Stimulated activated CD8-positive, alpha-beta memory T cell treated with anti-CD3 and anti-CD28 coated beads, Interleukin-15, amount 100 ng/mL, for 48 hours (primary cell): Measurements from ENCODE around the gene ZNF408.
"Not testable (repeated sequence)": the region's sequence is repeated elsewhere in the genome, so short reads cannot be mapped to it uniquely, and the experiment has no call there.

Source experiments
- DNase-seq, 2 donors: peaks; one replicate each; pipeline ENCODE4 v3.0.0-alpha.2; 2020; ENCODE audit warnings: low read depth in 2 of 2

The ZNF408 gene

DNA sequence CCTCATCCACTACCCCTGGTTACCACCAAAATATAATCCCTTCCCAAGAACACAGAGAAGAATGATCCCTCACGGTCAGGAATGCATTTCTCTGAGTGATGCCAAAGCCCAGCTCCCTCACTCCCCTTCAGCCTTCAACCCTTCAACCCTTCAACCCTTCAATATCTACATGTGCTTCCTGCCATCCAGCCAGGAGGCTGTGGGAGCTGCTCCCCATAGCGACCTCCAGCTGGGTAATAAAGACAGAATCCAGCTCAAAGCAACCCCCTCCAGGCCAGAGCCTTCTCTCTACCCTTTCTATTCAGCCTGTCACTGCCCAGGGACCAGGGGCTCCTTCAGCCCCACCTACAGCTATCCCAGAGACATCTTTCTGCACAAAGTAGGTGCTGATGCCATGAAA is 3.1 kb upstream of the ZNF408 start:
- DNase-seq: no peak

DNA sequence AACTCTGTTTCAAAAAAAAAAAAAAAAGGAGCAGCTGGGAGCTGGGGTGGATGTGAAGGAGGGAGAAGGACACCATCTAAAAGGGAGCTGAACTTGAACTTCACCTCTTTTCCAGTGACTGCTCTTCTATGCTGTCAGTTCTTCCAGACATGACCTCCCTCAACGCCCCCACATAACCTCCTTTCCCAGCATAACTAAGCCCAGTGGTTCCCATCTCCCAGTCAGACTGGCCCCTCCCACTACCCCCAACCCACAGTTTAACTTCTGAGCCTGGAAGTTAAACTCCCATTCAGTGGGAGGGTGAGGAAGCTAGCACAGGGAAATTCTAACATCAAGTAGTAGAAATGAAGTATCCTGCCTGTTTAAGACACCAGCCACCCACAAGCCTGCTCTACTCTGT is 2.2 kb upstream of the ZNF408 start:
- DNase-seq: no peak

DNA sequence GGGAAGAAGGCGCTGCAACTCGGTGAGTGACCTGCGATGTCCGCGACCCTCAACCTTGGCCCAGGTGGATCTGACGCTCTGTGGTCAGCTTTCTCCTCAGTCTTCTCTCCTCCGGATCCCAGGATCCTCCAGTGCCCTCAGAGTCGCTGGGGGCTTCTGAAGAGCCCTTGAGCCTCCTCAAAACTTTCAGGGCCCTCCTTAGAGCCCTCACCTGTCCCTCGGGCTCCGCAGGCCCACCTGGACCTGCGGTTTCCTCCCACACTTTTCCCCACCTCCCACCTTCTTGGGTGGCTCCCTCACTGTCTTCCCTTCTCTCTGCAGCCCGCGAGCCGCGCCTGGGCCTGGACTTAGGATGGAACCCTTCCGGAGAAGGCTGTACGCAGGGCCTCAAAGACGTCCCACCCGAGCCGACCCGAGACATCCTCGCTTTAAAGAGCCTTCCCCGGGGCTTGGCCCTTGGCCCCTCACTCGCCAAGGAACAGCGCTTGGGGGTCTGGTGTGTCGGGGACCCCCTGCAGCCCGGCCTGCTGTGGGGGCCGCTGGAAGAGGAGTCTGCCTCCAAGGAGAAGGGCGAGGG is 335 bp downstream of the ZNF408 start:
- no peak for DNase-seq

DNA sequence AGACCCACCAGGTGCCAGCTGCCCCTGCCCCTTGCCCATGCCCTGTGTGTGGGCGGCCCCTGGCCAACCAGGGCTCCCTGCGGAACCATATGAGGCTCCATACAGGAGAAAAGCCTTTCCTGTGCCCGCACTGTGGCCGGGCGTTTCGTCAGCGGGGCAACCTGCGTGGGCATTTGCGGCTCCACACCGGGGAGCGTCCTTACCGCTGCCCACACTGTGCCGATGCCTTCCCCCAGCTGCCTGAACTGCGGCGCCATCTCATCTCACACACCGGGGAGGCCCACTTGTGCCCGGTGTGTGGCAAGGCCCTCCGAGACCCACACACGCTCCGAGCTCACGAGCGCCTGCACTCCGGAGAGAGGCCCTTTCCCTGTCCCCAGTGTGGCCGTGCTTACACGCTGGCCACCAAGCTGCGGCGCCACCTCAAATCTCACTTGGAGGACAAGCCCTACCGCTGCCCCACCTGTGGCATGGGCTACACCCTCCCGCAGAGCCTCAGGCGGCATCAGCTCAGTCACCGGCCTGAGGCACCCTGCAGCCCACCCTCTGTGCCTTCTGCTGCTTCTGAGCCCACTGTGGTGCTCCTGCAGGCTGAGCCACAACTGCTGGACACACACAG is 4.3 kb downstream of the ZNF408 start:
- no peak for DNase-seq

GRCh38 chr11:46706886-46707285 is 6.1 kb downstream of the ZNF408 start:
- no peak for DNase-seq

- not testable (repeated sequence) for DNase-seq
These were observed 8.5 kb downstream of the ZNF408 start for GRCh38 chr11:46709351-46709750.

- DNase-seq: no peak
These were observed 10.0 kb downstream of the ZNF408 start for GRCh38 chr11:46710821-46711269.

DNA sequence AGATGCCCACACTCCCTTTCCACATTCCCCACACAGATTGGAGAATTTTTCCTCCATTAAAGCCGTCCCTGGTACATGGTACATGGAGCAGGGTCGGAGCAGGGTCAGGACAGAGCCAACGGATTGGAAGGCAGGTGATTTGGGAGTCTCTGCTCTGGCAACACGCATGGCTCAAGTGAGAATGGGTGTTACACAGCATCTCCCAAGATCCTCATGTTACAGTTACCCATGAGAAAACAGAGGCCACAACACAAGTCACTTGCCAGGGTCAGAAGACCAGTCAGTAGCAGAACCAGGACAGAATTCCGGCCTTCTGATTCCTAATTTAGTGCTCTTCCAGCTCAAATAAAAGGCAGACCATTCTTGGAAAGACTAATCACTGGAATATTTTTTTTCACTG is 10.5 kb downstream of the ZNF408 start:
- no peak for DNase-seq

DNA sequence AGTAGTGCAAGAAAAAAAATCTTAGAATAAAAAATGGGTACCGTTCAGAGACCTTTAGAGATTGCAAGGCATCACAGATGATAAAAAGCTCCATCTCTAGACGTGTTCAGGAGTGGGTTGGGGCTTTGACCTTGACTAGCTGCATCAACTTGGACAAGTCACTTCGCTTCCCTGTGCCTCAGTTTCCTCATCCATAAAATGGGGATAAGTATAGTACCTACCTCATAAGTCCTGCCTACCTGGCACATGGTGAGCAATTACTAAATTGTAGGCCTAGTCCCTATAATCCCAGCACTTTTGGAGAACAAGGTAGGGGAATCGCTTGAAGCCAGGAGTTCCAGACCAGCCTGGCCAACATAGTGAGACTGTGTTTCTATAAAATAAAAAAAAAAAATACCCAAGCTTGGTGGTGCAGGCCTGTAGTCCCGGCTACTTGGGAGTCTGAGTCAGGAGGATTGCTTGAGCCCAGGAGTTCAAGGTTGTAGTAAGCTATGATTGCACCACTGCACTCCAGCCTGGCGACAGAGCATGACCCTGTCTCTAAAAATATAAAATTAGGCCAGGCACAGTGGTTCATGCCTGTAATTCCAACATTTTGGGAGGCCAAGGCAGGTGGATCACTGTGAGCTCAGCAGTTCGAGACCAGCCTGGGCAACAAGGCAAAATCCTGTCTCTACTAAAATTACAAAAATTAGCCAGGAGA is 12.2 kb downstream of the ZNF408 start:
- DNase-seq: no peak

DNA sequence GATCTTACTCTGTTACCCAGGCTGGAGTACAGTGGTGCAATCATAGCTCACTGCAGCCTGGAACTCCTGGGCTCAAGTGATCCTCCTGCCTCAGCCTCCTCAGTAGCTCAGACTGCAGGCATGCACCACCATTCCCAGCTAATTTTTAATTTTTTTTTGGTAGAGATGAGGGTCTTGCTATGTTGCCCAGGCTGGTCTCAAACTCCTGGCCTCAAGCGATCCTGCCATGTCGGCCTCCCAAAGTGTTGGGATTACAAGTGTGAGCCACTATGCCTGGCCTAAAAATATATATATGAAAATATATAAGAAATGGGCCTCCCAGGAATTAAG is 17.0 kb downstream of the ZNF408 start:
- not testable (repeated sequence) for DNase-seq

GRCh38 chr11:46718155-46719019 is 17.6 kb downstream of the ZNF408 start:
- DNase-seq: no peak

GRCh38 chr11:46719048-46719542 is 18.3 kb downstream of the ZNF408 start, which contains the start of gene F2:
Gene F2, plus strand, starts transcription at chr11:46719213. Its CDS starts 23 bp downstream, at chr11:46719236.
- DNase-seq: no peak

DNA sequence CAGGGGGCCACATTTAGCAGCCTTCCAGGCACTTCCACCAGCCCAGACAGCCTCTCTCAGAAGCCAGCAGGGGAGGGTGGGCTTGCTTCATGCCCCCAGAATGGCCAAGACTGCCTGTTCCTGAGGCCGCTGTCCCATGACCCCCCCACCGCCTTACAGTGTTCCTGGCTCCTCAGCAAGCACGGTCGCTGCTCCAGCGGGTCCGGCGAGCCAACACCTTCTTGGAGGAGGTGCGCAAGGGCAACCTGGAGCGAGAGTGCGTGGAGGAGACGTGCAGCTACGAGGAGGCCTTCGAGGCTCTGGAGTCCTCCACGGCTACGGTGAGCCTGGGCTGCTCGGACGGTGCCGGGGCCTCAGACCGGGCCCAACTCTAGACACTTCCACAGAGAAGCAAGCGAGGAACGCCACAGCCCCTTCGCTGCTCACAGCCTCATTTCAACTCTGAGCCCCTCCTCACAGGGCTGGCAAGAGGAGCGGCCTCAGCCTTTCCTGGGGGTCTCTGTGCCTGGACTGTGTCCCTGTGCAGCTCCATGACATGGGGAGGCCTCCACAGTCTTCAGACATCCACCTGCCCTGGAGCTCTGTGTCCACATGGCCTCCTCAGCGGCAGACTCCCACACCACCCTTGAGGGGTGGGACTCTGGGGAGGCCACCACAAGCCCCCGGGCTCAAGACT is 18.9 kb downstream of the ZNF408 start:
- no peak for DNase-seq

DNA sequence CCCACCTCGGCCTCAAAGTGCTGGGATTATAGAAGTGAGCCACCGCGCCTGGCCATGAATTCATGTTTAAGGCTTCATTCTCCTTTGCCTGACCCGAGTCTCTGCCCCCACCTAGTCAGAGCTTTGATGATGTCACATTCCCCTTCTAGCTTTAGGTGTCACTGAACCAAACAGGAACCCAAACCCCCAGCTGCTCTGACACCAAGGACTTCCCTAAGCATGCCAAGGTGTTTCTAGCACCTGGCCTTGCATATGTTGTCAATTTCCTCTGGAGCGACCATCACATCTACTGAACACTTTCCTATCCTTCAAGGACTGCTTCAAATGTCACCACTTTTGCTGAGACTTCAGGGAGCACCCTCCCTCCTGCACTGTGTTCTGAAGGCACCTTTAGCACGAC is 20.5 kb downstream of the ZNF408 start:
- no peak for DNase-seq

GRCh38 chr11:46722566-46723358 is 21.9 kb downstream of the ZNF408 start:
- DNase-seq: no peak

- DNase-seq: no peak
These were observed 22.5 kb downstream of the ZNF408 start for GRCh38 chr11:46723359-46723680.

DNA sequence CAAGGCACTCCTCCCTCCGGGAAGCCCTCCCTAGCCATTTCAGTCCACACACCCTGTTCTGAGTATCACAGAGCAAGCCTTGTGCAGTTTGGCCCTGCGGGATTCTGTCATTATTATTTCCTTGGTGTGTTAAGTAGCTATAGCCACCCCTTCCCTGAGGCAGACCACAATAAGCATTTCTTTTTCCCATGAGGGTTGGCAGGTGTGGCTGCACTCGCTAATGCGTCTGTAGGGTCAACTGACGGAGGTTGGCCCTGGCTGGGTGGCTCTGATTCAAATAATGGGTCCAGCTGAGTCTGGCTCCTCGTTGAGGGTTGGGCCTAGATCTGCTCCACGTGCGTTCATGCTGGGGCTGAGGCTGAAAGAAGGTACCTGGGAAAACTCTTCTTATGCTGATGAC is 23.3 kb downstream of the ZNF408 start:
- no peak for DNase-seq

GRCh38 chr11:46725338-46726205 is 24.7 kb downstream of the ZNF408 start:
- DNase-seq: no peak

DNA sequence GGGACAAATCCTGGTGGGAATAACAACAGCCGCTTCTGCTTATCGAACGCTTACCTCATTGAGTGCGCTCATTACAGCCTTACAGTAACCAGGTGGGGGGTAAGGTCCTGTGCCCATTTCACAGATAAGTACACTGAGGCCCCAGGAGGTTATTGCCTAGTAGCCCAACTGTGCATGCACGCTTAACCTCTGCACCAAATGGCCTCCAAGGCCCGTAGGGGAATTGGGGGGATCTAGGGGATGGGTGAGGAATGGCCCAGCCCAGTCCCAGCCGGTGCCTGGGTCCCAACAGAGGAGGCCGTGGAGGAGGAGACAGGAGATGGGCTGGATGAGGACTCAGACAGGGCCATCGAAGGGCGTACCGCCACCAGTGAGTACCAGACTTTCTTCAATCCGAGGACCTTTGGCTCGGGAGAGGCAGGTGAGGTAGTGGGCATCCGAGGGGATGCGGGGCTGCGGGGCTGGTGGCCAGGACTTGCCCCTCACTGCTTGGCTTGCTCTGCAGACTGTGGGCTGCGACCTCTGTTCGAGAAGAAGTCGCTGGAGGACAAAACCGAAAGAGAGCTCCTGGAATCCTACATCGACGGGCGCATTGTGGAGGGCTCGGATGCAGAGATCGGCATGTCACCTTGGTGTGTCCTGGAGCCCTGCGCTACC is 25.5 kb downstream of the ZNF408 start:
- no peak for DNase-seq
